GM21390 (cell line): ENCODE measurements around the gene SRPK3.
"Not testable (repeated sequence)": the region's sequence is repeated elsewhere in the genome, so short reads cannot be mapped to it uniquely, and the experiment has no call there.

ENCODE experiments used
- ATAC-seq: cut with Tn5 transposase; IDR thresholded peaks from one replicate; pipeline ENCODE4 v1.9.1; 2021; ENCODE audit not compliant: unreplicated experiment

Gene SRPK3

GRCh38 chrX:153780678-153781427 lies at the start of gene SRPK3:
Gene SRPK3 (plus strand): TSS chrX:153781041. CDS start chrX:153781087, 46 bp downstream.
- ATAC-seq, result no peak

GRCh38 chrX:153731117-153731844 lies 49.6 kb upstream of the SRPK3 start:
- no peak for ATAC-seq

GRCh38 chrX:153731845-153732215 lies 49.0 kb upstream of the SRPK3 start:
- ATAC-seq, result no peak

GRCh38 chrX:153732401-153732800 lies 48.4 kb upstream of the SRPK3 start:
- no peak for ATAC-seq

GRCh38 chrX:153733651-153734240 lies 47.1 kb upstream of the SRPK3 start:
- no peak for ATAC-seq

GRCh38 chrX:153734871-153735270 lies 46.0 kb upstream of the SRPK3 start:
- no peak for ATAC-seq

GRCh38 chrX:153735274-153735673 lies 45.6 kb upstream of the SRPK3 start:
- ATAC-seq, result no peak

- ATAC-seq, result no peak
Measured at GRCh38 chrX:153736071-153736820, 44.6 kb upstream of the SRPK3 start.

- no peak for ATAC-seq
Measured at GRCh38 chrX:153736871-153737441, 43.9 kb upstream of the SRPK3 start.

GRCh38 chrX:153738056-153738605 lies 42.7 kb upstream of the SRPK3 start:
- ATAC-seq, result no peak

GRCh38 chrX:153739754-153740486 lies 40.9 kb upstream of the SRPK3 start:
- no peak for ATAC-seq

GRCh38 chrX:153740631-153741222 lies 40.1 kb upstream of the SRPK3 start:
- no peak for ATAC-seq

- ATAC-seq, result no peak
Measured at GRCh38 chrX:153741446-153741845, 39.4 kb upstream of the SRPK3 start.

GRCh38 chrX:153742111-153742510 lies 38.7 kb upstream of the SRPK3 start:
- not testable (repeated sequence) for ATAC-seq

- not testable (repeated sequence) for ATAC-seq
Measured at GRCh38 chrX:153742796-153743467, 37.9 kb upstream of the SRPK3 start.

GRCh38 chrX:153743468-153744209 lies 37.2 kb upstream of the SRPK3 start:
- ATAC-seq, result not testable (repeated sequence)

- ATAC-seq, result no peak
Measured at GRCh38 chrX:153744210-153745066, 36.4 kb upstream of the SRPK3 start.
